K562 (cell line): ENCODE data around the gene NT5DC4. TPM values are rescaled to one million over a fixed set of nuclear protein-coding genes. Genes with fewer than 3 reads are reported as not detected.

ENCODE experiments used
- BDP1 ChIP-seq: IDR thresholded peaks from 3 replicates; pipeline ENCODE4 v1.6.1; 2011; ENCODE audit not compliant: insufficient read length, insufficient read depth
- BRD9 ChIP-seq: fragments of 450-650 bp; IDR thresholded peaks from 2 replicates; pipeline ENCODE4 v1.6.1; 2018; ENCODE audit warnings: low read depth; ENCODE audit not compliant: partially characterized antibody
- CBX3 ChIP-seq, 2 experiments: IDR thresholded peaks; 1 replicate in 1 of 2; 2 replicates in 1 of 2; pipeline ENCODE4 v1.6.1; 2012; ENCODE audit warnings: inconsistent platforms in 2 of 2, low read length in 2 of 2, borderline replicate concordance in 1 of 2, control low read depth in 1 of 2
- CEBPB ChIP-seq: fragments of 450-650 bp; IDR thresholded peaks from 2 replicates; pipeline ENCODE4 v1.6.1; 2016; ENCODE audit warnings: missing genetic modification characterization, missing compliant biosample characterization
- CREB1 ChIP-seq, 2 experiments: sonication (generic) in 1 of 2; formaldehyde crosslinking in 1 of 2; IDR thresholded peaks; 2 replicates each; pipeline versions ENCODE4 v1.6.1 to v1.8.0; 2012 to 2022; ENCODE audit warnings: inconsistent platforms in 1 of 2, mild to moderate bottlenecking in 1 of 2, missing genetic modification reagents in 1 of 2, moderate library complexity in 1 of 2
- DEAF1 ChIP-seq: fragments of 450-650 bp; formaldehyde crosslinking; IDR thresholded peaks from 2 replicates; pipeline ENCODE4 v1.4.0; 2020; ENCODE audit warnings: mild to moderate bottlenecking, moderate library complexity
- EWSR1 ChIP-seq: fragments of 450-650 bp; IDR thresholded peaks from 2 replicates; pipeline ENCODE4 v1.6.1; 2018; ENCODE audit warnings: borderline replicate concordance, mild to moderate bottlenecking, low read depth, moderate library complexity; ENCODE audit not compliant: partially characterized antibody
- L3MBTL2 ChIP-seq: fragments of 450-650 bp; IDR thresholded peaks from 2 replicates; pipeline ENCODE4 v1.6.1; 2016; ENCODE audit warnings: mild to moderate bottlenecking, moderate library complexity
- POLR2B ChIP-seq: fragments of 450-650 bp; IDR thresholded peaks from 2 replicates; pipeline ENCODE4 v1.6.1; 2018; ENCODE audit warnings: low read depth; ENCODE audit not compliant: partially characterized antibody
- RAD51 ChIP-seq: fragments of 450-650 bp; IDR thresholded peaks from 2 replicates; pipeline ENCODE4 v1.7.1; 2016; ENCODE audit warnings: low read depth, mild to moderate bottlenecking, borderline replicate concordance
- SMAD4 ChIP-seq: fragments of 250-450 bp; sonication (Bioruptor Pico); conservative IDR thresholded peaks from 2 replicates; pipeline ENCODE4 v1.8.0; 2021; ENCODE audit warnings: inconsistent platforms, mild to moderate bottlenecking, moderate library complexity
- TAF1 ChIP-seq: IDR thresholded peaks from 2 replicates; pipeline ENCODE4 v1.6.1; 2011; ENCODE audit warnings: mild to moderate bottlenecking, low read length, moderate library complexity; ENCODE audit not compliant: insufficient read depth, control insufficient read depth, severe bottlenecking; ENCODE audit errors: extremely low read depth
- TBL1XR1 ChIP-seq, 2 experiments: IDR thresholded peaks; 2 replicates each; pipeline ENCODE4 v1.6.1; 2012; ENCODE audit warnings: improper control_type of control experiment in 2 of 2, low read length in 2 of 2, mild to moderate bottlenecking in 1 of 2
- TCF7 ChIP-seq: sonication (generic); IDR thresholded peaks from 2 replicates; pipeline ENCODE4 v1.6.1; 2016; ENCODE audit warnings: antibody characterized with exemption, borderline replicate concordance
- TRIM24 ChIP-seq, 2 experiments: fragments of 450-650 bp; IDR thresholded peaks; 2 replicates each; pipeline ENCODE4 v1.6.1; 2016
- USF1 ChIP-seq: sonication (generic); formaldehyde crosslinking; IDR thresholded peaks from 2 replicates; pipeline ENCODE4 v1.9.0; 2022; ENCODE audit warnings: mild to moderate bottlenecking, missing genetic modification reagents
- ZNF165 ChIP-seq: fragments of 250-450 bp; sonication (Bioruptor Pico); IDR thresholded peaks from 2 replicates; pipeline ENCODE4 v1.4.0; 2020; ENCODE audit warnings: borderline replicate concordance
- ZNF24 ChIP-seq: fragments of 450-650 bp; IDR thresholded peaks from 2 replicates; pipeline ENCODE4 v1.6.1; 2016
- ZNF592 ChIP-seq: fragments of 450-650 bp; IDR thresholded peaks from 2 replicates; pipeline ENCODE4 v1.6.1; 2017; ENCODE audit warnings: antibody characterized with exemption, mild to moderate bottlenecking
- ZNF764 ChIP-seq: fragments of 250-450 bp; sonication (Bioruptor Pico); IDR thresholded peaks from 2 replicates; pipeline ENCODE4 v1.4.0; 2020; ENCODE audit warnings: low read depth, mild to moderate bottlenecking, moderate library complexity
- polyA plus RNA-seq, 8 experiments: library from polyadenylated mRNA; depleted of rRNA in 4 of 8; stranded (reverse) in 5 of 8; unstranded in 3 of 8; fragments of >200 nt; fragmentation: Nextera tagmentation in 2 of 8; fragmentation: Illumina TruSeq in 1 of 8; extraction: Ambion mirVana in 2 of 8; extraction: Trizol in 1 of 8; gene quantifications; 2 replicates each; pipeline versions ENCODE4 v1.2.1 to v1.2.3, GENCODE V29; 2011 to 2014; ENCODE audit warnings: inconsistent platforms in 1 of 8, missing spikeins in 1 of 8
- total RNA-seq, 7 experiments: library from RNA; depleted of rRNA in 6 of 7; stranded (reverse); fragments of >200 nt in 6 of 7; fragmentation: Illumina TruSeq in 2 of 7; extraction: Trizol in 2 of 7; gene quantifications; 2 replicates each; pipeline versions ENCODE4 v1.2.1 to v1.2.3, GENCODE V29; 2011 to 2021; ENCODE audit warnings: low replicate concordance in 1 of 7

Gene NT5DC4
- total and polyA plus RNA-seq, 9 of the 15 experiments (the other 6 are each of a cell fraction or from before 2014, with no cell fraction given) = 0.44 to 6.9 (median 2.5) TPM

GRCh38 chr2:112690853-112691401 lies 29.9 kb upstream of the NT5DC4 start (continued):
- peak; percentile 77 for TF ChIP-seq USF1
- TF ChIP-seq L3MBTL2 = 0 out of 2 replicates have a peak, but pooled peaks have one; percentile 8
- TF ChIP-seq CBX3 (IDR thresholded peaks at IDR 0.05; ENCODE audit: borderline replicate concordance in 1 of 2, low read length in 2 of 2) = 0 out of 3 replicates have a peak, but pooled peaks of 1 of the 2 experiments have one; percentile 68
- TF ChIP-seq EWSR1 = no peak
- peak; percentile 75; the same call in 1 of the 2 replicates for TF ChIP-seq ZNF764 (CRISPR knock-in tag)
- peak; percentile 58 for TF ChIP-seq BRD9
- no peak for TF ChIP-seq TBL1XR1 (IDR thresholded peaks at IDR 0.05; ENCODE audit: low read length in 2 of 2)
- peak; percentile 35 for TF ChIP-seq ZNF592
- no peak for TF ChIP-seq TCF7
- no peak for TF ChIP-seq BDP1
- TF ChIP-seq POLR2B = no peak
- no peak for TF ChIP-seq CREB1 (IDR thresholded peaks at IDR 0.05)
- TF ChIP-seq CREB1 (CRISPR knock-in tag; IDR thresholded peaks at IDR 0.05) = no peak
- TF ChIP-seq CEBPB = peak; percentile 33; the same call in 1 of the 2 replicates
- TF ChIP-seq TRIM24 (IDR thresholded peaks at IDR 0.05) = no peak
- 0 out of 2 replicates have a peak, but pooled peaks have one; percentile 22 for TF ChIP-seq SMAD4 (CRISPR knock-in tag)
- TF ChIP-seq TAF1 = no peak
- no peak for TF ChIP-seq ZNF24
- TF ChIP-seq ZNF165 (CRISPR knock-in tag) = no peak
- TF ChIP-seq RAD51 = peak; percentile 48; the same call in 1 of the 2 replicates
- peak; percentile 63 for TF ChIP-seq DEAF1 (CRISPR knock-in tag)
